OCI-LY7 (cell line): Measurements from ENCODE around the gene INSR. TPM values are rescaled to one million over a fixed set of nuclear protein-coding genes. Genes with fewer than 3 reads are reported as not detected.

ENCODE experiments used
- BruUV-seq: library from RNA; stranded (reverse); fragments of 400-500 nt; replicated peaks from 2 replicates; lab custom pipeline; 2021; lab: Mats Ljungman, UMichigan
- CTCF ChIA-PET: fragments of 300-600 bp; sonication (Branson Sonifier 250); formaldehyde crosslinking; loops from one replicate; lab custom pipeline; 2022; ENCODE audit warnings: antibody characterized with exemption; ENCODE audit not compliant: unreplicated experiment; lab: Charles Lee
- POLR2A ChIA-PET: fragments of 300-600 bp; sonication (Branson Sonifier 250); formaldehyde crosslinking; loops from one replicate; lab custom pipeline; 2022; ENCODE audit warnings: antibody characterized with exemption; lab: Charles Lee
- DNase-seq: peaks from one replicate; pipeline ENCODE4 v3.0.0-alpha.2; 2015; ENCODE audit warnings: low spot score
- H2AFZ ChIP-seq: fragments of 200-600 bp; sonication (generic), shearing (Covaris generic); 2 replicates; pipeline ENCODE4 v1.6.1; 2014; ENCODE audit warnings: mild to moderate bottlenecking, antibody characterized with exemption, low read length, moderate library complexity
- H3K27ac ChIP-seq: fragments of 200-600 bp; sonication (generic); 2 replicates; pipeline ENCODE4 v1.5.1; 2014; ENCODE audit warnings: mixed run types, low read depth, mild to moderate bottlenecking, moderate library complexity, low read length, inconsistent platforms; ENCODE audit not compliant: poor library complexity, severe bottlenecking
- H3K36me3 ChIP-seq: fragments of 200-600 bp; sonication (generic); 2 replicates; pipeline ENCODE4 v1.6.1; 2014; ENCODE audit warnings: mild to moderate bottlenecking, antibody characterized with exemption, low read length, moderate library complexity, mixed read lengths; ENCODE audit not compliant: insufficient read depth
- H3K4me1 ChIP-seq: fragments of 200-600 bp; sonication (generic); 2 replicates; pipeline ENCODE4 v1.5.1; 2014; ENCODE audit warnings: mild to moderate bottlenecking, low read length; ENCODE audit not compliant: insufficient read depth, poor library complexity, severe bottlenecking
- H3K4me2 ChIP-seq: fragments of 200-600 bp; sonication (generic); 2 replicates; pipeline ENCODE4 v1.6.1; 2014; ENCODE audit warnings: mild to moderate bottlenecking, low read length
- H3K4me3 ChIP-seq: fragments of 200-600 bp; sonication (generic); 2 replicates; pipeline ENCODE4 v1.5.1; 2014; ENCODE audit warnings: mild to moderate bottlenecking, low read depth, low read length; ENCODE audit not compliant: poor library complexity, severe bottlenecking
- H3K79me2 ChIP-seq: fragments of 200-600 bp; sonication (generic); 2 replicates; pipeline ENCODE4 v1.6.1; 2016; ENCODE audit warnings: low read depth, mild to moderate bottlenecking, low read length, moderate library complexity, mixed read lengths; ENCODE audit not compliant: insufficient read depth
- H3K9me2 ChIP-seq: fragments of 200-600 bp; sonication (generic); 2 replicates; pipeline ENCODE4 v1.6.1; 2016; ENCODE audit warnings: mild to moderate bottlenecking, low read length, mixed read lengths; ENCODE audit not compliant: insufficient read depth
- H3K9me3 ChIP-seq: fragments of 200-600 bp; sonication (generic); 2 replicates; pipeline ENCODE4 v1.6.1; 2014; ENCODE audit warnings: mild to moderate bottlenecking, mixed run types, low read length, mixed read lengths
- H4K20me1 ChIP-seq: fragments of 200-600 bp; sonication (generic); 2 replicates; pipeline ENCODE4 v1.6.1; 2014; ENCODE audit warnings: mild to moderate bottlenecking, antibody characterized with exemption, low read length, moderate library complexity, mixed read lengths; ENCODE audit not compliant: insufficient read depth
- CTCF ChIP-seq: fragments of 200-600 bp; sonication (generic); conservative IDR thresholded peaks from 2 replicates; pipeline ENCODE4 v1.5.1; 2014; ENCODE audit warnings: mild to moderate bottlenecking, antibody characterized with exemption, low read length, moderate library complexity, mixed read lengths
- EZH2phosphoT487 ChIP-seq: fragments of 200-600 bp; sonication (generic); IDR thresholded peaks from 2 replicates; pipeline ENCODE4 v1.6.1; 2018; ENCODE audit warnings: low read depth, borderline replicate concordance, mild to moderate bottlenecking, mixed run types, antibody characterized with exemption, low read length, moderate library complexity, mixed read lengths
- intact Hi-C: fragments of 100-400 bp; cut with micrococcal nuclease; formaldehyde crosslinking; loops from one replicate; pipeline ENCODE4 v1.10.0; 2022; ENCODE audit not compliant: unreplicated experiment
- total RNA-seq, 2 experiments: library from RNA; depleted of rRNA in 1 of 2; stranded (reverse); fragments of >200 nt in 1 of 2; shearing (Covaris generic) in 1 of 2; gene quantifications; 2 replicates each; pipeline ENCODE4 v1.2.3, GENCODE V29; 2014 to 2022

INSR gene
- total RNA-seq, 2 experiments from 2014 or later, result 57.7 to 74.0 TPM

GRCh38 chr19:7078008-7078407, 216.2 kb downstream of the INSR start:
- peaks cover 55% of the 10 kb centered on the region for H3K9me3 ChIP-seq
- ChIA-PET CTCF (no interaction called here), POLR2A (no interaction called here)
- TF ChIP-seq EZH2phosphoT487, result no peak
- no peak for TF ChIP-seq CTCF
- no peak overlapping the region for H3K27ac ChIP-seq
- H4K20me1 ChIP-seq, result no peaks in the 10 kb centered on the region
- H3K4me3 ChIP-seq, result no peak overlapping the region
- peaks cover 99% of the 10 kb centered on the region for H3K36me3 ChIP-seq
- H3K4me1 ChIP-seq, result no peaks in the 10 kb centered on the region
- no peak for DNase-seq
- no peak overlapping the region for H3K4me2 ChIP-seq
- intact Hi-C loops, result no loop called here
- no TSS peak for BruUV-seq
- H3K79me2 ChIP-seq, result no peaks in the 10 kb centered on the region
- no peaks in the 10 kb centered on the region for H3K9me2 ChIP-seq
- no peak overlapping the region for H2AFZ ChIP-seq

GRCh38 chr19:7076151-7076550, 218.1 kb downstream of the INSR start:
- H2AFZ ChIP-seq, result no peak overlapping the region
- no TSS peak for BruUV-seq
- intact Hi-C loops, result no loop called here
- no peaks in the 10 kb centered on the region for H3K4me1 ChIP-seq
- no peaks in the 10 kb centered on the region for H4K20me1 ChIP-seq
- TF ChIP-seq EZH2phosphoT487, result no peak
- TF ChIP-seq CTCF, result no peak
- H3K4me3 ChIP-seq, result no peak overlapping the region
- H3K4me2 ChIP-seq, result no peak overlapping the region
- H3K27ac ChIP-seq, result no peak overlapping the region
- peaks cover 37% of the 10 kb centered on the region for H3K9me3 ChIP-seq
- CTCF ChIA-PET, result no interaction called here
- H3K79me2 ChIP-seq, result peaks cover 3% of the 10 kb centered on the region; the same call in 1 of the 2 replicates
- H3K9me2 ChIP-seq, result no peaks in the 10 kb centered on the region
- H3K36me3 ChIP-seq, result peaks cover 94% of the 10 kb centered on the region
- POLR2A ChIA-PET, result no interaction called here
- DNase-seq, result no peak

GRCh38 chr19:7074705-7075282, 219.4 kb downstream of the INSR start:
- TF ChIP-seq EZH2phosphoT487, result no peak
- no peak for TF ChIP-seq CTCF
- DNase-seq, result no peak
- H3K4me2 ChIP-seq, result no peak overlapping the region
- no peak overlapping the region for H2AFZ ChIP-seq
- H3K9me2 ChIP-seq, result no peaks in the 10 kb centered on the region
- no peaks in the 10 kb centered on the region for H4K20me1 ChIP-seq
- ChIA-PET POLR2A (no interaction called here), CTCF (no interaction called here)
- H3K4me1 ChIP-seq, result peaks cover 9% of the 10 kb centered on the region
- BruUV-seq, result no TSS peak
- H3K79me2 ChIP-seq, result peaks cover 17% of the 10 kb centered on the region
- H3K4me3 ChIP-seq, result no peak overlapping the region
- H3K9me3 ChIP-seq, result peaks cover 25% of the 10 kb centered on the region
- H3K36me3 ChIP-seq, result peaks cover 87% of the 10 kb centered on the region
- no peak overlapping the region for H3K27ac ChIP-seq
- intact Hi-C loops, result no loop called here
